NOMO-1 treated with dmso at 0.1 percent for 144 hours (cell line): ENCODE measurements around the gene RABGEF1.
"Not testable (repeated sequence)": the region's sequence is repeated elsewhere in the genome, so short reads cannot be mapped to it uniquely, and the experiment has no call there.

Experiments used
- DNase-seq: peaks from one replicate; lab custom pipeline; 2025; ENCODE audit not compliant: unreplicated experiment; lab: John Stamatoyannopoulos, UW

The RABGEF1 gene

DNA sequence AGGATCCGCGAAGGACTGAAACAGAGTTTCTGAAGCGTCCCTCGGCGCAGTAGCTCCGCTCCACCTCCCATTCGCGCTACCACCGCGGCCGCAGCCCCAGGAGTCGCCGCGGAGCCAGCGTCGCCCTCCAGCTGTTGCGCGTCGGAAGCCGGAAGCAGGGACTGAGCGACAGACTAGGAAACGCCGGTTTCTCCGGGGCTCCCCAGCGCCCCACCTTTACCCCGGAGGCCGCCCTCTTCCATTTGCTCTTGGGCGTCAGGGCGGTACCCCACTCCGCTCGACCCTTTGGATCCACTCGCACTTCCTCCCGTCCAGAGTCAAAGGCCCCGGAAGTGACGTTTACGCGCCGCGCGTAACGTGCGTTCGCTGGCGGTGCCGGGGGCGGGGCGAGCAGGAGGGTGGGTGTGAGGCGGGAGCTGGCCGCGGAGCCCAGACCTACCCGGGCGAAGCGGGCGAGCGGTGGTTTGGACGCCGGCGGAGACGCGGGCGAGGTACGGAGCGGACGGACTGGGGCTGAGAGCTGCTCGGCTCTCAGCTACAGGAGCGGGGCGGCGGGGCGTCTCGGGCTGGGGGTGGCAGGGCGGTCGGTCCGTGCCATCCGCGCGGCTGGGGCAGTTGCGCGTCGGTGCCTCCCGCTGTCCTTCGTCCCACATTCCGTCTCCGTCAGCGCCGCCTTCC lies at the start of gene RABGEF1:
RABGEF1 (plus strand) TSS at position 432 of the 678 bp plus-strand sequence. CDS start 31,167 bp downstream, outside the sequence.
- DNase-seq = peak; percentile 95

GRCh38 chr7:66693331-66693730 lies 47.2 kb upstream of the RABGEF1 start:
- no peak for DNase-seq

GRCh38 chr7:66694286-66694685 lies 46.2 kb upstream of the RABGEF1 start:
- DNase-seq = no peak

- not testable (repeated sequence) for DNase-seq
Observed at GRCh38 chr7:66695417-66695816, 45.1 kb upstream of the RABGEF1 start.

- not testable (repeated sequence) for DNase-seq
Observed at GRCh38 chr7:66696134-66696533, 44.4 kb upstream of the RABGEF1 start.

DNA sequence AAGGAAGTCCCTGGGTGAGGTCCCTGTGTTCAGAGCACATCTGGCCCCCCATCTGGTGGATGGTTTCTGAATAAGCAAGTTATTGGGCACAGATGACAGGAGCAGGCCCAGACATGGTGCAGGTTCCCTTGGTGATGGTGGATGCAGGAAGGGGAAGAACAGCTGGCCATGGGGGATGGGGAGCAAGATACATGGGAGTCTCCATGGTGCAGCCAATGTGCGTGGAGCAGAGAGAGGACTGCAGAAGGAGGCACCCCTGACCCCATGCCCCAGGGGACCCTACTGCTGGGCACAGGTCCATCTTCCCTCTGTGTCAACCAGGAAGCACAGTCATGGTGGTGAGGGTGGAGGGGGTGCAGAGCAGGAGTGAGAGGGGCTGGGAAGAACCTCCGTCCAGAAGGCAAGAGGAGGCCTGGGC lies 43.8 kb upstream of the RABGEF1 start:
- no peak for DNase-seq

DNA sequence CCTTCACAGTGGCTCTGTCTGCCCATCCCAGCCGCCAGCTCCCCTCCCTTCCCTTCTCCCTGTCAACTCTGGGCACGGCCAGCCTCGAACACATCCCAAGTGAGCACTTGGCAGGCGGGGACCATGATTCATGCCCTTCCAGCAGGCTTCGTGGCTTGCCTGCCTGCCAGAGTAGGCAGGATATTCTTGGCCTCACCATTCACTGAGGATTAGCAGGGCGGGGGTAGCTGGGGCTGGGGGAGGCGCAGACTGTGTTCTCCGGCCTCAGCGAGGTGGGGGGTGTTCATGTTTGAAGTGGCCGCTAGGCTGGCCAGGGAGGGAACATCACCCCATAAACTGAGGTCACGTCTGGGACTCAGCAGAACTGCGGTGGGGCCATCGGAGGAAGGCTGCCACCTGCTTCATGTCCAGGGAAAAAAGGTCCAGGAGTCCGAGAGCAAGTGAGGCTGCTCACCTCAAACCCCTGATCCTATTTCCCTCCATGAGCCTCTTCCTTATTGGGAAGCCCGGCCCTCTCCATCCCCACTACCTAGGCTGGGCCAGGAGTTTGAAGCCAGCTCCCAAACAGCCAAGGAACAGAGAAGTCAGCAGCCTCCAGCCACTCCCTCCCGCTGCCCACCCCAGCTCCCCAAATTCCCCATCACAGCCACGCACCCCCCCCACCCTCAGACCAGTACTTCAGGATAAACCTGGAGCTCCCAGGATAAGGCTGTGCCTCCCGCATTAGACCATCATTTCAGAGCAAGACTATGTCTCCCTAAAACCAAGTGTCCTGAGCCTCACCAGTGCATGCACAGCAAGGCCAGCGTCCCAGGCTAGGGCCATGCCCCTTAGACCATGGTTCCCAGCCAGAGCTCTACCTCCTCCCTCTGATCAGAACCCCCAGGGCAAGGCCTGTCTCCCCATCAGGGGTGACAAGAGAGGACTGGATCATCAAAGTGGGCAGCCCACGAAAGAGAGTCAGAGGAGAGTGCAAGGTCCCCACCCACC lies 42.8 kb upstream of the RABGEF1 start:
- DNase-seq = no peak

- DNase-seq = no peak
Observed at GRCh38 chr7:66698652-66699205, 41.8 kb upstream of the RABGEF1 start.

DNA sequence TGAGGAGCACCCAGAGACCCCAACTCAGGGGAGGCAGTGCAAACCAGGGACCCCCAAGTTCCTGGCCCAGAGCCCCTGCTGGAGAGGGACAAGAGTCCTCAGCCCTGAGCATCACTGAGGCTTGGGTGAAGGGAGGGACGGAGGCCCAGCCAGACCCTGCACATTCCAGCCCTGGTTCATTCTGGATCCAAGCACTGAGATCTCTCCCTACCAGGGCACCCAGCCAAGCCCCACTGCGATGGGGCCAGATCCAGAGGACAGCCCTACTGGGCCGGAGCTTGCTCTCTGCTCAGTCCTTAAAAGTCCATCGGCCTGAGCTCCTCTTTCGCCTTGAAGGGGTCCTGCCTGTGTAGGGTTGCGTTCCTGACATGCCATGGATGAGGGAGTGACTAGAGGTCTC lies 40.5 kb upstream of the RABGEF1 start:
- DNase-seq = no peak

- DNase-seq = no peak
Observed at GRCh38 chr7:66700633-66701131, 39.9 kb upstream of the RABGEF1 start.

DNA sequence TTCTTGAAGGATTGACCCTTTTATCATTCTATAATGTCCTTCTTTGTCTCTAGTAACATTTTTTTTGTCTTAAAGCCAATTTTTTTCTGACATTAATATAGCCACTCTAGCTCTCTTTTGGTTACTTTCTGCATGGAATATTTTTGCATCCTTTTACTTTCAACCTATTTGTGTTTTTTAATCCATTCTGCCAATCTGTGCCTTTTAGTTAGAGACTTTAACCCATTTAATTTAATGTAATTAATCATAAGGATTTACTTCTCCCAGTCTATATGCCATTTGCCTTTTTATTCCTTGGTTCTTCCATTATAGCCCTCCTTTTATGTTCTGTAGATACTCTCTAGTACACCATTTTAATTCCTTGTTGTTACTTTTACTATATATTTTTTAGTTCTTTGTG lies 32.7 kb upstream of the RABGEF1 start:
- DNase-seq = no peak

GRCh38 chr7:66710752-66711151 lies 29.8 kb upstream of the RABGEF1 start:
- DNase-seq = not testable (repeated sequence)

DNA sequence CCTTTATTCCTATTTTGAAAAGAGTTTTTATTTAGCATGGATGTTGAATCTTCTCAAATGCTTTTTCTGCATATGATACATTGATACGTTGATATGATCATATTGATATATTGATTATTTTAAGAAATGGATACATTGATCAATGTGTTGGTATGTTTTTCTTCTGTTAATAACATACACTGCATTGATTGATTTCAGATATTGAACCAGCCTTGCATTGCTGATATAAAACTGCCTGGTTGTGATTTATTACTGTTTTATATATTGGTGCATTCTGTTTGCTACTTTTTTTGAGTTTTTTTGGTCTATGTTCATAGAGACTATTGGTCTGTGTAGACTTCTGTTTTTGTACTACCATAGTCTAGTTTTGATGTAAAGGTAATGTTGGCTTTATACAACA lies 26.8 kb upstream of the RABGEF1 start:
- DNase-seq = no peak

GRCh38 chr7:66716634-66717033 lies 23.9 kb upstream of the RABGEF1 start:
- DNase-seq = not testable (repeated sequence)

DNA sequence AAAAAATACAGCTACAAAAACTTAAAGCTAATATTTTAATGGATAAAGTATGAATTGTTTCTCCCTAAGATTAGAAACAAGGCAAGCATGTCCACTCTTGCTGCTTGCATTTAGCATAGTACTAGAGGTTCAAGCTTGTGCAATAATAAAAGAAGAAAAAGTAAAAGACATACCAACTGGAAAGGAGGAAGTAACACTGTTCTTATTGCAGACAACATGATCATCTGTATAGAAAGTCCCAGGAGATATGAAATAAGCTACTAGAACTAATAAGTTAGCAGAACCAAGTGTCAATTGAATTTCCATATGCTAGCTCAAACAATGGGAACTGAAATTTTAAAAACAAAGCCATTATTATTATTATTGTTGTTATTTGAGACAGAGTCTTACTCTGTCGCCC lies 20.0 kb upstream of the RABGEF1 start:
- DNase-seq = peak; percentile 28

GRCh38 chr7:66725843-66726242 lies 14.7 kb upstream of the RABGEF1 start:
- no peak for DNase-seq

GRCh38 chr7:66727058-66727457 lies 13.5 kb upstream of the RABGEF1 start:
- no peak for DNase-seq

DNA sequence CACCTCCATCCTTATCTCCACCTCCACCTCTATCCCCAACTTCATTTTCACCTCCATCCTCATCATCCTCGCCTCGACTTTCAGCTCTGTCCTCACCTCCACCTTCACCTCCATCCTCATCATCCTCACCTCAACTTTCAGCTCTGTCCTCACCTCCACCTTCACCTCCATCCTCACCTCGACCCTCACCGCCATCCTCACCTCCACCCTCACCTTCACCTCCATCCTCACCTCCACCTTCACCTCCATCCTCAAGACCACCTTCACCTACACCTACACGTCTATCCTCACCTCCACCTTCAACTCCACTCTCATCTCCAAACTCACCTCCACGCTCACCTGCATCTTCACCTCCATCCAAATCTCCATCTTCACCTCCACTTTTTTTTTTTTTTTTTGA lies 12.0 kb upstream of the RABGEF1 start:
- no peak for DNase-seq

DNA sequence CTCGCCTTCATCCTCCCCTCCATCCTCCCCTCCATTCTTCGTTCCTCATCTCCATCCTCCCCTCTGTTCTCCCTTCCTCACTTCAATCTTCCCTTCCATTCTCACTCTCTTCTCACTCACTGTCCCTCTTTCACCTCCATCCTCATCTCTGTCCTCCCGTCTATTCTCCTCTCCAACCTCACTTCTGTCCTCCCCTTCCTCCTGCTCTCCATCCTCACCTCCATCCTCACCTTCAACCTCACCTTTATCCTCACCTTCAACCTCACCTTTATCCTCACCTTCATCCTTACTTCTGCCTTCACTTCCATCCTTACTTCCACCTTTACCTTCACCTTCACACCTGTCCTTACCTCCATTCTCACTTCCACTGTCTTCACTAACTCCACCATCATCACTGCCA lies 11.3 kb upstream of the RABGEF1 start:
- no peak for DNase-seq

- DNase-seq = no peak
Observed at GRCh38 chr7:66731986-66732385, 8.5 kb upstream of the RABGEF1 start.

- no peak for DNase-seq
Observed at GRCh38 chr7:66732439-66732838, 8.1 kb upstream of the RABGEF1 start.

- DNase-seq = no peak
Observed at GRCh38 chr7:66734006-66734405, 6.5 kb upstream of the RABGEF1 start.
